Duodenal mucosa (tissue), 2 donors: ENCODE results near the gene RABGGTB.
A peak's percentile ranks its signal among the peaks of the same experiment; 100 is the strongest.
"Not testable (repeated sequence)": the region's sequence is repeated elsewhere in the genome, so short reads cannot be mapped to it uniquely, and the experiment has no call there.

ENCODE experiments used
- H3K27ac ChIP-seq: one replicate; pipeline ENCODE4 v1.7.0; 2013; ENCODE audit warnings: low read depth, low read length
- H3K27me3 ChIP-seq, 2 donors: one replicate each; pipeline ENCODE4 v1.7.0; 2013; ENCODE audit warnings: low read length in 2 of 2, control low read depth in 1 of 2; ENCODE audit not compliant: insufficient read depth in 2 of 2, control insufficient read depth in 1 of 2
- H3K36me3 ChIP-seq, 2 donors: one replicate each; pipeline ENCODE4 v1.7.0; 2013; ENCODE audit warnings: low read length in 2 of 2, control low read depth in 1 of 2; ENCODE audit not compliant: insufficient read depth in 2 of 2, control insufficient read depth in 1 of 2
- H3K4me1 ChIP-seq, 2 donors: one replicate each; pipeline ENCODE4 v1.7.0; 2013; ENCODE audit warnings: low read length in 2 of 2, control low read depth in 1 of 2; ENCODE audit not compliant: insufficient read depth in 2 of 2, control insufficient read depth in 1 of 2
- H3K4me3 ChIP-seq, 2 donors: one replicate each; pipeline ENCODE4 v1.7.0; 2013; ENCODE audit warnings: low read length in 2 of 2, low read depth in 1 of 2
- H3K9ac ChIP-seq, 2 donors: one replicate each; pipeline ENCODE4 v1.7.0; 2013; ENCODE audit warnings: low read length in 2 of 2, low read depth in 1 of 2
- H3K9me3 ChIP-seq, 2 donors: one replicate each; pipeline ENCODE4 v1.7.0; 2013; ENCODE audit warnings: low read length in 2 of 2, control low read depth in 1 of 2; ENCODE audit not compliant: control insufficient read depth in 1 of 2

RABGGTB gene

GRCh38 chr1:75794382-75794781, 8.3 kb downstream of the RABGGTB start:
- Histone ChIP-seq H3K4me1 (peaks cover 15 to 17% of the 10 kb centered on the region in 2 donors), H3K4me3 (no peak overlapping the region), H3K27ac (no peak overlapping the region), H3K27me3 (no peaks in the 10 kb centered on the region), H3K9ac (no peak overlapping the region), H3K36me3 (peaks cover 28 to 60% of the 10 kb centered on the region in 2 donors), H3K9me3 (no peaks in the 10 kb centered on the region)

GRCh38 chr1:75795703-75796193, 9.7 kb downstream of the RABGGTB start:
- Histone ChIP-seq H3K36me3 (peaks cover 28 to 54% of the 10 kb centered on the region in 2 donors), H3K27me3 (no peaks in the 10 kb centered on the region), H3K27ac (no peak overlapping the region), H3K9me3 (no peaks in the 10 kb centered on the region), H3K9ac (no peak overlapping the region), H3K4me3 (no peak overlapping the region), H3K4me1 (peaks cover 2 to 4% of the 10 kb centered on the region in 2 donors)

- no peaks in the 10 kb centered on the region for H3K27me3 ChIP-seq
- H3K4me3 ChIP-seq: peak within 1 kb of the TSS in 1 of 2 donors; percentile 23
- H3K36me3 ChIP-seq: peaks cover 28 to 46% of the 10 kb centered on the region in 2 donors
- no peak within 1 kb of the TSS for H3K27ac ChIP-seq
- no peaks in the 10 kb centered on the region for H3K4me1 ChIP-seq
- H3K9me3 ChIP-seq: no peaks in the 10 kb centered on the region
- no peak within 1 kb of the TSS for H3K9ac ChIP-seq
These were observed 10.6 kb downstream of the RABGGTB start, which contains the start of gene MSH4 for GRCh38 chr1:75796376-75797272. Gene MSH4 (plus strand): TSS chr1:75796882. CDS start chr1:75796986, 104 bp downstream.

DNA sequence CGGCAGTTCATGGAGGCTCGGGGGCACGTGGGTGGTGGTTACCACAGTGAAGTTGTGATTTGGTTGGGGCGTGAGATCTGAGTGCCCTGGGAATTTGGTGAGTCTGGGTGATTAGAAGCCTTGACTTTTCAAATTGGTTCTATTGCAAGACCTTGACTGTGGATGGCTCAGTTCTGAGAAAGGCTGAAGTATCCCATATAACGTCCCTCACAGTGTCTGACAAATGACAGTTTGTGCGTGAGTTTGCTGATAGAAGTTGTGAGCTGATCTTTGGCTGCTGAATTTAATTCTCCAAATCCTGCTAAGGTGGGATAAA, 11.2 kb downstream of the RABGGTB start:
- Histone ChIP-seq H3K4me1 (no peaks in the 10 kb centered on the region), H3K9me3 (no peaks in the 10 kb centered on the region), H3K4me3 (no peak overlapping the region), H3K9ac (no peak overlapping the region), H3K36me3 (peaks cover 23 to 40% of the 10 kb centered on the region in 2 donors), H3K27ac (no peak overlapping the region), H3K27me3 (no peaks in the 10 kb centered on the region)

- H3K27me3 ChIP-seq: no peaks in the 10 kb centered on the region
- H3K9ac ChIP-seq: no peak overlapping the region
- peaks cover 21 to 36% of the 10 kb centered on the region in 2 donors for H3K36me3 ChIP-seq
- no peak overlapping the region for H3K4me3 ChIP-seq
- no peak overlapping the region for H3K27ac ChIP-seq
- H3K9me3 ChIP-seq: no peaks in the 10 kb centered on the region
- no peaks in the 10 kb centered on the region for H3K4me1 ChIP-seq
These were observed 11.7 kb downstream of the RABGGTB start for GRCh38 chr1:75797606-75798216.

- H3K36me3 ChIP-seq, H3K4me1 ChIP-seq, H3K9me3 ChIP-seq, H3K9ac ChIP-seq, H3K27ac ChIP-seq, H3K27me3 ChIP-seq, H3K4me3 ChIP-seq: not testable (repeated sequence)
These were observed 15.4 kb downstream of the RABGGTB start for GRCh38 chr1:75801480-75801879.

- Histone ChIP-seq H3K27ac (no peak overlapping the region), H3K4me1 (no peaks in the 10 kb centered on the region), H3K9ac (no peak overlapping the region), H3K9me3 (no peaks in the 10 kb centered on the region), H3K36me3 (no peaks in the 10 kb centered on the region), H3K27me3 (no peaks in the 10 kb centered on the region), H3K4me3 (no peak overlapping the region)
These were observed 22.9 kb downstream of the RABGGTB start for GRCh38 chr1:75808921-75809320.

DNA sequence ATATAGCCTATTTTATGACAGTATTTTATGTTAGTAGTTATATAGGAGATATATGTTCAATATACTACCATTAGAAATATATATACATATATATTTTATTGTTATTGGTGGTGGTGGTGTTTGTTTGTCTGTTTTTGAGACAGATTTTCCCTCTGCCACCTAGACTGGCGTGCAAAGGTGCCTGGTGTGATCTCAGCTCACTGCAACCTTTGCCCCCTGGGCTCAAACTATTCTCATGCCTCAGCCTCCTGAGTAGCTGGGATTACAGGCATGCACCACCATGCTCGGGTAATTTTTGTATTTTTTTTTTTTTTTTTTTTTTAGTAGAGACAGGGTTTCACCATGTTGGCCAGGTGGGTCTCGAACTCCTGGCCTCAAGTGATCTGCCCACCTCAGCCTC, 24.1 kb downstream of the RABGGTB start:
- not testable (repeated sequence) for H3K4me3 ChIP-seq, H3K27ac ChIP-seq

GRCh38 chr1:75811211-75811981, 25.3 kb downstream of the RABGGTB start:
- Histone ChIP-seq H3K9me3 (no peaks in the 10 kb centered on the region), H3K4me1 (no peaks in the 10 kb centered on the region), H3K4me3 (no peak overlapping the region), H3K27me3 (no peaks in the 10 kb centered on the region), H3K27ac (no peak overlapping the region), H3K9ac (no peak overlapping the region), H3K36me3 (no peaks in the 10 kb centered on the region)

More for the DNA sequence above, 24.1 kb downstream of the RABGGTB start:
- not testable (repeated sequence) for H3K36me3 ChIP-seq, H3K9ac ChIP-seq, H3K27me3 ChIP-seq, H3K4me1 ChIP-seq, H3K9me3 ChIP-seq

- H3K4me1 ChIP-seq: no peaks in the 10 kb centered on the region
- H3K27me3 ChIP-seq: no peaks in the 10 kb centered on the region
- H3K4me3 ChIP-seq: no peak overlapping the region
- no peak overlapping the region for H3K27ac ChIP-seq
- H3K36me3 ChIP-seq: no peaks in the 10 kb centered on the region
- no peak overlapping the region for H3K9ac ChIP-seq
- H3K9me3 ChIP-seq: no peaks in the 10 kb centered on the region
These were observed 26.0 kb downstream of the RABGGTB start for GRCh38 chr1:75812065-75812464.
